Panc1 (cell line): ENCODE results near the gene MICALL1.
"Not testable (repeated sequence)": the region's sequence is repeated elsewhere in the genome, so short reads cannot be mapped to it uniquely, and the experiment has no call there.

Experiments
- POLR2AphosphoS5 ChIP-seq: IDR thresholded peaks from 2 replicates; pipeline ENCODE4 v1.6.1; 2012; ENCODE audit warnings: mild to moderate bottlenecking, low read depth, low read length, moderate library complexity
- TCF7L2 ChIP-seq: IDR thresholded peaks from 2 replicates; pipeline ENCODE4 v1.6.1; 2011; ENCODE audit warnings: mild to moderate bottlenecking, low read depth, low read length, inconsistent platforms
- TF ChIP-seq, protein P1 (sequence below): fragments of 450-650 bp; IDR thresholded peaks from 2 replicates; pipeline ENCODE4 v1.5.1; 2017; ENCODE audit warnings: mild to moderate bottlenecking

DNA sequence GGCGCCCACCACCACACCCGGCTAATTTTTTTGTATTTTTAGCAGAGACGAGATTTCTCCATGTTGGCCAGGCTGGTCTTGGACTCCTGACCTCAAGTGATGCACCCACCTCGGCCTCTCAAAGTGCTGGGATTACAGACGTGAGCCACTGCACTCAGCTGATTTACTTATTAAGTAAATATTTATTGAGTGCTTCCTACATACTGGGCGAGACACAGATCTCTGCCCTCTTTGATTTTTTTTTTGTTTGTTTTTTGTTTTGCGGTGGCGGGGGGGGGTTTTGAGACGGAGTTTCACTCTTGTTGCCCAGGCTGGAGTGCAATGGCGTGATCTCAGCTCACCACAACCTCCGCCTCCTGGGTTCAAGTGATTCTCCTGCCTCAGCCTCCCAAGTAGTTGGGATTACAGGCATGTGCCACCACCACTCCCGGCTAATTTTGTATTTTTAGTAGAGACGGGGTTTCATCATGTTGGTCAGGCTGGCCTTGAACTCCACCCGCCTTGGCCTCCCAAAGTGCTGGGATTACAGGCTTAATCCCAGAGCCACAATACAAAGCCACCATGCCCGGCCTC, 49.8 kb downstream of the MICALL1 start:
- not testable (repeated sequence) for TF ChIP-seq TCF7L2, POLR2AphosphoS5
- TF ChIP-seq, protein P1, sequence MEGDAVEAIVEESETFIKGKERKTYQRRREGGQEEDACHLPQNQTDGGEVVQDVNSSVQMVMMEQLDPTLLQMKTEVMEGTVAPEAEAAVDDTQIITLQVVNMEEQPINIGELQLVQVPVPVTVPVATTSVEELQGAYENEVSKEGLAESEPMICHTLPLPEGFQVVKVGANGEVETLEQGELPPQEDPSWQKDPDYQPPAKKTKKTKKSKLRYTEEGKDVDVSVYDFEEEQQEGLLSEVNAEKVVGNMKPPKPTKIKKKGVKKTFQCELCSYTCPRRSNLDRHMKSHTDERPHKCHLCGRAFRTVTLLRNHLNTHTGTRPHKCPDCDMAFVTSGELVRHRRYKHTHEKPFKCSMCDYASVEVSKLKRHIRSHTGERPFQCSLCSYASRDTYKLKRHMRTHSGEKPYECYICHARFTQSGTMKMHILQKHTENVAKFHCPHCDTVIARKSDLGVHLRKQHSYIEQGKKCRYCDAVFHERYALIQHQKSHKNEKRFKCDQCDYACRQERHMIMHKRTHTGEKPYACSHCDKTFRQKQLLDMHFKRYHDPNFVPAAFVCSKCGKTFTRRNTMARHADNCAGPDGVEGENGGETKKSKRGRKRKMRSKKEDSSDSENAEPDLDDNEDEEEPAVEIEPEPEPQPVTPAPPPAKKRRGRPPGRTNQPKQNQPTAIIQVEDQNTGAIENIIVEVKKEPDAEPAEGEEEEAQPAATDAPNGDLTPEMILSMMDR: not testable (repeated sequence)
